Measurements from ENCODE around the gene NKX1-2. TPM values are rescaled to one million over a fixed set of nuclear protein-coding genes. Genes with fewer than 3 reads are reported as not detected.

Gene NKX1-2
- total RNA-seq, 1 donor from 2014 or later, result 2.1 TPM

GRCh38 chr10:124462348-124462695 is 12.5 kb upstream of the NKX1-2 start:
- Histone ChIP-seq H3K36me3 (ENCODE audit: control insufficient read depth, insufficient read depth, low read length) (no peaks in the 10 kb centered on the region), H3K4me3 (ENCODE audit: low read depth, low read length) (peak overlapping the region; percentile 74), H3K27me3 (ENCODE audit: control insufficient read depth, insufficient read depth, low read length) (no peaks in the 10 kb centered on the region)
- DNase-seq (ENCODE audit: low read depth) (no peak), FAIRE-seq (no peak)
- no peak for TF ChIP-seq CTCF (IDR thresholded peaks at IDR 0.05; ENCODE audit: insufficient read depth, low read length, severe bottlenecking)

GRCh38 chr10:124461642-124462347 is 12.0 kb upstream of the NKX1-2 start, which contains the start of gene LHPP:
TSS of gene LHPP (plus strand) at chr10:124461823. CDS start at chr10:124461863, 40 bp downstream.
- TF ChIP-seq CTCF (IDR thresholded peaks at IDR 0.05; ENCODE audit: insufficient read depth, low read length, severe bottlenecking), result peak; percentile 18
- DNase-seq (ENCODE audit: low read depth), result peak; percentile 61
- Histone ChIP-seq H3K4me3 (ENCODE audit: low read depth, low read length) (peak within 1 kb of the TSS; percentile 74), H3K36me3 (ENCODE audit: control insufficient read depth, insufficient read depth, low read length) (no peaks in the 10 kb centered on the region), H3K27me3 (ENCODE audit: control insufficient read depth, insufficient read depth, low read length) (no peaks in the 10 kb centered on the region)
- no peak for FAIRE-seq

DNA sequence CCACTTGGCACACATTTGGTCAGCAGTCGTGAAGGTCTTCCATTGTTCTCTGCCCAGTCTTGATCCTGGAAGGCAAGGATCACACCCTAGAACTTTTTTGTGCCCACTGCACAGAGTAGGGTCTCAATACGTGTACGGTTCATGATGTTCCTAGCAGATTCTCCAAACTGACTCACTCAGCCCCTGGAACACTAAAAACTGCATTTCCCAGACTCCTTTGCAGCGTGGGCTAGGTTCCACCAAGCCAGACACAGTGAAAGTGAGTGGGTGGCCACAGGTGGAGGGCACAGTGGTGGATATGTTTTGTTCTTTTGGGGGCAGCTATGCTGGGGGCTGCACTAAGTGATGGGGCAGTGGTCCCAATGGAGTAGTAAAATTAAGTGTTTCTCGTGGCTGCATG is 10.3 kb upstream of the NKX1-2 start:
- TF ChIP-seq CTCF (IDR thresholded peaks at IDR 0.05; ENCODE audit: insufficient read depth, low read length, severe bottlenecking), result no peak
- no peaks in the 10 kb centered on the region for H3K36me3 ChIP-seq (ENCODE audit: control insufficient read depth, insufficient read depth, low read length)
- FAIRE-seq (peak; percentile 47), DNase-seq (ENCODE audit: low read depth) (no peak)
- H3K4me3 ChIP-seq (ENCODE audit: low read depth, low read length), result no peak overlapping the region
- H3K27me3 ChIP-seq (ENCODE audit: control insufficient read depth, insufficient read depth, low read length), result no peaks in the 10 kb centered on the region

DNA sequence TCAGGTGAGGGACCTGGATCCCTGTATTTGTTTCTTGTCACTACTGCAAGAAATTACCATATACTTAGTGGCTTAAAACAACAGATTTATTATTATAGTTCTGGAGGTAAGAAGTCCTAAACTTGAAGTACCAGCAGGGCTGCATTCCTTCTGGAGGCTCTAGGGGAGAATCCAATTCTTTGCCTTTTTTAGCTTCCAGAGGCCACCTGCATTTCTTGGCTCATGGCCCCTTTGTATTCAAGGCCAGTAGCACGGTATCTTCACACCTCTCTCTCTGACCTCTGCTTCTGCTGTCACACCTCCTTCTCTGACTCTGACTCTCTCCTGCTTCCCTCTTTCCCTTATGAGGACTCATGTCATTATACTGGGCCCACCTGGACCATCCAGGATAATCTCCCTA is 9.6 kb upstream of the NKX1-2 start:
- no peak for FAIRE-seq
- H3K4me3 ChIP-seq (ENCODE audit: low read depth, low read length), result no peak overlapping the region
- TF ChIP-seq CTCF (IDR thresholded peaks at IDR 0.05; ENCODE audit: insufficient read depth, low read length, severe bottlenecking), result no peak
- H3K36me3 ChIP-seq (ENCODE audit: control insufficient read depth, insufficient read depth, low read length), result no peaks in the 10 kb centered on the region
- no peaks in the 10 kb centered on the region for H3K27me3 ChIP-seq (ENCODE audit: control insufficient read depth, insufficient read depth, low read length)
- no peak for DNase-seq (ENCODE audit: low read depth)

DNA sequence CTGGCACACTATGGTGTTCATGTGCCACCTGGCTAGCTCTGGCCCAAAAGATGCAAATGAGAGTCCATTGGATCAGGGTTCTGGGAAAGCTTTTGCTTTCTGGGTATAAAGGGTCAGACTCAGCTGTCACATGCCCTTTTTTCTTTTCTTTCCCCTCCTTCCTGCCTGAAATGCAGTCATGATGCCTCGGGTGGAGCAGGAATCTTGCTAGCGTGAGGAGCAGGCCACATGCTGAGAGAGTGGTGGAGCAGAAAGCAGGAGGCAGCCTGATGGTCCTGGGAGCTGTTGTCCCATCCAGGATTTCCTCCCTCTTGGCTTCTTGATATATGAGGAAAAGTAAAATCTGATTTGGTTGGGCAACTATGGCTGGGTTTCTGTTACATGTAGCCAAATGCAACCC is 9.1 kb upstream of the NKX1-2 start:
- DNase-seq (ENCODE audit: low read depth) (no peak), FAIRE-seq (no peak)
- Histone ChIP-seq H3K27me3 (ENCODE audit: control insufficient read depth, insufficient read depth, low read length) (no peaks in the 10 kb centered on the region), H3K4me3 (ENCODE audit: low read depth, low read length) (no peak overlapping the region), H3K36me3 (ENCODE audit: control insufficient read depth, insufficient read depth, low read length) (no peaks in the 10 kb centered on the region)
- TF ChIP-seq CTCF (IDR thresholded peaks at IDR 0.05; ENCODE audit: insufficient read depth, low read length, severe bottlenecking), result no peak

- Histone ChIP-seq H3K36me3 (ENCODE audit: control insufficient read depth, insufficient read depth, low read length) (no peaks in the 10 kb centered on the region), H3K4me3 (ENCODE audit: low read depth, low read length) (no peak overlapping the region), H3K27me3 (ENCODE audit: control insufficient read depth, insufficient read depth, low read length) (no peaks in the 10 kb centered on the region)
- FAIRE-seq, result no peak
- TF ChIP-seq CTCF (IDR thresholded peaks at IDR 0.05; ENCODE audit: insufficient read depth, low read length, severe bottlenecking), result no peak
- DNase-seq (ENCODE audit: low read depth), result no peak
Observed at GRCh38 chr10:124458473-124458872, 8.6 kb upstream of the NKX1-2 start.
